Body of pancreas (tissue), 4 donors: ENCODE data around the gene KLHL8.

Experiments
- CTCF ChIP-seq, 7 experiments: fragments of 450-650 bp in 4 of 7; fragments of 200-600 bp in 3 of 7; sonication (generic) in 3 of 7; IDR thresholded peaks; one replicate each; pipeline ENCODE4 v1.5.1; 2016 to 2019; ENCODE audit warnings: antibody characterized with exemption in 7 of 7
- POLR2A ChIP-seq, 3 donors: fragments of 450-650 bp; IDR thresholded peaks; one replicate each; pipeline ENCODE4 v1.6.1; 2016; ENCODE audit warnings: antibody characterized with exemption in 3 of 3, mild to moderate bottlenecking in 2 of 3

- TF ChIP-seq CTCF (IDR thresholded peaks at IDR 0.05): no peak
- no peak for TF ChIP-seq POLR2A (IDR thresholded peaks at IDR 0.05)
These were observed 6.9 kb downstream of the KLHL8 start for GRCh38 chr4:87213421-87214075.
